WTC11 (cell line): ENCODE data around the gene NLRP1. TPM values are rescaled to one million over a fixed set of nuclear protein-coding genes. Genes with fewer than 3 reads are reported as not detected.

ENCODE experiments used
- ATAC-seq: fragments of 200-7000 bp; cut with Tn5 transposase; 2 replicates; pipeline ENCODE4 v1.10.0; 2021; ENCODE audit warnings: mild to moderate bottlenecking, moderate library complexity
- CTCF ChIA-PET: fragments of 300-600 bp; sonication (Branson Sonifier 250); formaldehyde crosslinking; loops from one replicate; lab custom pipeline; 2021; ENCODE audit warnings: antibody characterized with exemption; lab: Charles Lee
- POLR2A ChIA-PET: fragments of 350-600 bp; sonication (Branson Sonifier 250); formaldehyde crosslinking; loops from one replicate; lab custom pipeline; 2021; ENCODE audit warnings: antibody characterized with exemption; lab: Charles Lee
- DNase-seq: peaks from one replicate; pipeline ENCODE4 v3.0.0; 2021; ENCODE audit warnings: low spot score
- H3K27ac Mint-ChIP-seq: 2 replicates; pipeline ENCODE4 v1.8.0; 2021; ENCODE audit warnings: mixed read lengths
- H3K27me3 Mint-ChIP-seq: 2 replicates; pipeline ENCODE4 v1.8.0; 2021; ENCODE audit warnings: low read depth, mild to moderate bottlenecking, moderate library complexity, mixed read lengths
- H3K36me3 Mint-ChIP-seq: 2 replicates; pipeline ENCODE4 v1.8.0; 2021; ENCODE audit warnings: mixed read lengths
- H3K4me1 Mint-ChIP-seq: 2 replicates; pipeline ENCODE4 v1.8.0; 2022; ENCODE audit warnings: mixed read lengths
- H3K4me3 Mint-ChIP-seq: 2 replicates; pipeline ENCODE4 v1.8.0; 2021; ENCODE audit warnings: mild to moderate bottlenecking, moderate library complexity, mixed read lengths
- H3K9me3 Mint-ChIP-seq: 2 replicates; pipeline ENCODE4 v1.8.0; 2021; ENCODE audit warnings: mixed read lengths
- EMX1 ChIP-seq: fragments of 250-450 bp; sonication (Bioruptor Pico); IDR thresholded peaks from 2 replicates; pipeline ENCODE4 v1.8.0; 2021; ENCODE audit warnings: mild to moderate bottlenecking
- NR1H2 ChIP-seq: sonication (generic); formaldehyde crosslinking; IDR thresholded peaks from 2 replicates; pipeline ENCODE4 v1.9.0; 2021; ENCODE audit warnings: mild to moderate bottlenecking, moderate library complexity, missing genetic modification reagents
- NR2C2 ChIP-seq: sonication (generic); formaldehyde crosslinking; IDR thresholded peaks from 2 replicates; pipeline ENCODE4 v1.8.0; 2022; ENCODE audit warnings: mild to moderate bottlenecking, missing genetic modification reagents
- NR3C1 ChIP-seq: sonication (generic); formaldehyde crosslinking; conservative IDR thresholded peaks from 2 replicates; pipeline ENCODE4 v1.8.1; 2023; ENCODE audit warnings: low read depth, mild to moderate bottlenecking, missing genetic modification reagents
- TEAD1 ChIP-seq: sonication (generic); formaldehyde crosslinking; IDR thresholded peaks from 2 replicates; pipeline ENCODE4 v1.8.0; 2022; ENCODE audit warnings: mild to moderate bottlenecking, missing genetic modification reagents
- ZNF423 ChIP-seq: fragments of 250-450 bp; sonication (Bioruptor Pico); IDR thresholded peaks from 2 replicates; pipeline ENCODE4 v2.1.2; 2022; ENCODE audit warnings: mild to moderate bottlenecking, moderate library complexity
- ZNF532 ChIP-seq: fragments of 250-450 bp; sonication (Bioruptor Pico); IDR thresholded peaks from 2 replicates; pipeline ENCODE4 v1.9.0; 2021; ENCODE audit warnings: mild to moderate bottlenecking, borderline replicate concordance
- ZNF671 ChIP-seq: fragments of 250-450 bp; sonication (Bioruptor Pico); IDR thresholded peaks from 2 replicates; pipeline ENCODE4 v1.8.0; 2021; ENCODE audit warnings: mild to moderate bottlenecking
- total RNA-seq: library from RNA; stranded (reverse); gene quantifications from 3 replicates; pipeline ENCODE4 v1.2.3, GENCODE V29; 2021
- TF ChIP-seq, protein P1 (sequence below): fragments of 250-450 bp; sonication (Bioruptor Pico); IDR thresholded peaks from 2 replicates; pipeline ENCODE4 v1.9.0; 2021; ENCODE audit warnings: mild to moderate bottlenecking
- TF ChIP-seq, protein P2 (sequence below): fragments of 250-450 bp; sonication (Bioruptor Pico); IDR thresholded peaks from 2 replicates; pipeline ENCODE4 v1.9.0; 2021; ENCODE audit warnings: mild to moderate bottlenecking

NLRP1 gene
- total RNA-seq, 1 experiment from 2014 or later = 17.6 TPM

- TF ChIP-seq ZNF532 (CRISPR knock-in tag) = no peak
- TF ChIP-seq, all 79 proteins: peak for 0
These were observed 53.8 kb downstream of the NLRP1 start (continued) for GRCh38 chr17:5530265-5531084.

- Mint-ChIP-seq H3K4me1 (no peaks in the 10 kb centered on the region), H3K27me3 (peaks cover 1% of the 10 kb centered on the region; the same call in 1 of the 2 replicates), H3K9me3 (no peaks in the 10 kb centered on the region), H3K4me3 (no peak overlapping the region), H3K36me3 (no peaks in the 10 kb centered on the region), H3K27ac (no peak overlapping the region)
- ATAC-seq (no peak), DNase-seq (no peak)
- TF ChIP-seq, protein P1, sequence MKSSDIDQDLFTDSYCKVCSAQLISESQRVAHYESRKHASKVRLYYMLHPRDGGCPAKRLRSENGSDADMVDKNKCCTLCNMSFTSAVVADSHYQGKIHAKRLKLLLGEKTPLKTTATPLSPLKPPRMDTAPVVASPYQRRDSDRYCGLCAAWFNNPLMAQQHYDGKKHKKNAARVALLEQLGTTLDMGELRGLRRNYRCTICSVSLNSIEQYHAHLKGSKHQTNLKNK (CRISPR knock-in tag) = no peak
- TF ChIP-seq ZNF532 (CRISPR knock-in tag) (no peak), EMX1 (CRISPR knock-in tag) (no peak), ZNF423 (CRISPR knock-in tag) (no peak), NR1H2 (CRISPR knock-in tag) (no peak), TEAD1 (no peak), ZNF671 (CRISPR knock-in tag) (no peak), NR3C1 (no peak), NR2C2 (CRISPR knock-in tag) (no peak)
- TF ChIP-seq, protein P2, sequence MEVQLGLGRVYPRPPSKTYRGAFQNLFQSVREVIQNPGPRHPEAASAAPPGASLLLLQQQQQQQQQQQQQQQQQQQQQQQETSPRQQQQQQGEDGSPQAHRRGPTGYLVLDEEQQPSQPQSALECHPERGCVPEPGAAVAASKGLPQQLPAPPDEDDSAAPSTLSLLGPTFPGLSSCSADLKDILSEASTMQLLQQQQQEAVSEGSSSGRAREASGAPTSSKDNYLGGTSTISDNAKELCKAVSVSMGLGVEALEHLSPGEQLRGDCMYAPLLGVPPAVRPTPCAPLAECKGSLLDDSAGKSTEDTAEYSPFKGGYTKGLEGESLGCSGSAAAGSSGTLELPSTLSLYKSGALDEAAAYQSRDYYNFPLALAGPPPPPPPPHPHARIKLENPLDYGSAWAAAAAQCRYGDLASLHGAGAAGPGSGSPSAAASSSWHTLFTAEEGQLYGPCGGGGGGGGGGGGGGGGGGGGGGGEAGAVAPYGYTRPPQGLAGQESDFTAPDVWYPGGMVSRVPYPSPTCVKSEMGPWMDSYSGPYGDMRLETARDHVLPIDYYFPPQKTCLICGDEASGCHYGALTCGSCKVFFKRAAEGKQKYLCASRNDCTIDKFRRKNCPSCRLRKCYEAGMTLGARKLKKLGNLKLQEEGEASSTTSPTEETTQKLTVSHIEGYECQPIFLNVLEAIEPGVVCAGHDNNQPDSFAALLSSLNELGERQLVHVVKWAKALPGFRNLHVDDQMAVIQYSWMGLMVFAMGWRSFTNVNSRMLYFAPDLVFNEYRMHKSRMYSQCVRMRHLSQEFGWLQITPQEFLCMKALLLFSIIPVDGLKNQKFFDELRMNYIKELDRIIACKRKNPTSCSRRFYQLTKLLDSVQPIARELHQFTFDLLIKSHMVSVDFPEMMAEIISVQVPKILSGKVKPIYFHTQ (CRISPR knock-in tag) = no peak
- CTCF ChIA-PET = interaction anchor here (1.2 to 2.1 kb wide), 2 partner anchors 14 to 140 kb away, joined by 4 to 7 read pairs; no protein-coding TSS in a partner anchor
- POLR2A ChIA-PET = interaction anchor here (0.6 kb wide), 1 partner anchor 9 kb away, joined by 3 read pairs; no protein-coding TSS in a partner anchor
These were observed 56.6 kb downstream of the NLRP1 start for GRCh38 chr17:5527601-5528250.
